ENCODE results near the gene OPRD1.
"Not testable (repeated sequence)": the region's sequence is repeated elsewhere in the genome, so short reads cannot be mapped to it uniquely, and the experiment has no call there.

The OPRD1 gene

DNA sequence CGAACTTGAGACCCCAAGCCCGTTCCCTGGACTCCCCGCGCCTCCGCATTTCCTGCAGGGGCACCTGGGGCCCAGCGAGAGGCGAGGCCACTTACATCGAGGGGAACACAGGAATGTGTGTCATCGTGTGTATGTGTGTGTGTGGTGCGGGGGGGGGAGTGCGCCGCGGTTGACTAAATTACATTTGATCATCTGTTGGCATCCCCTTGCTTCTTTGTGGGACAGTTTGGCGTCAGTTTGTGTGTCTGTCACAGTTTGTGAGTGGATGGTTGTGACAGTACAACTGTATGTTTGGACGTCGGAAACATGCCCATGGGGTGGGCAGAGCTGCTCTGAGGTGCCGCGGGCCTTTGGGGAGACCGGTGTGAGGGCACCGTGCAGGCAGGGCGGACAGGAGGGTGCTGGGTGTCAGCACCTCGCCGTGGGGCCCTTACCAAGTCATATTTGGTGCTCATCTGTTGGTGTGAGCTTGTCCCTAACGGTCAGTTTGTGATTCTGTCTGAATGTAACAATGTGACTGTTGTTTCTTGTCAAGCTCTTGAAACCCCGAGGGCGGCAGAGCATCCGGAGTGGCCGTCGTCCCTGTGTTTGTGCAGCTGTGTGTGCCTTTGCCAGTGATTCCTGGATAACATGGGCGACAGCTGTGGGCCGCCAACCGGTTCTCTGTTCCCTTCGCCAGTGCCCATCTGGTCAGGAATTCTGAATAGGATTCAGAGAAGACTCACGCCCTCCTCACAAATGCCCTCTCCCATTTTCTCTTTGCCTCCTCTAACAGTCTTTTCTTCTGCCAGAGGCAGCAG, 899 bp downstream of the OPRD1 start:
- Mint-ChIP-seq H3K9me3 (no peaks in the 10 kb centered on the region), H3K4me1 (ENCODE audit: low read depth) (peaks cover 5% of the 10 kb centered on the region), H3K4me3 (no peak overlapping the region), H3K27me3 (ENCODE audit: low read depth) (peaks cover 46% of the 10 kb centered on the region), H3K36me3 (ENCODE audit: low read depth) (no peaks in the 10 kb centered on the region), H3K27ac (no peak overlapping the region)
- no peak for DNase-seq (ENCODE audit: low spot score)

DNA sequence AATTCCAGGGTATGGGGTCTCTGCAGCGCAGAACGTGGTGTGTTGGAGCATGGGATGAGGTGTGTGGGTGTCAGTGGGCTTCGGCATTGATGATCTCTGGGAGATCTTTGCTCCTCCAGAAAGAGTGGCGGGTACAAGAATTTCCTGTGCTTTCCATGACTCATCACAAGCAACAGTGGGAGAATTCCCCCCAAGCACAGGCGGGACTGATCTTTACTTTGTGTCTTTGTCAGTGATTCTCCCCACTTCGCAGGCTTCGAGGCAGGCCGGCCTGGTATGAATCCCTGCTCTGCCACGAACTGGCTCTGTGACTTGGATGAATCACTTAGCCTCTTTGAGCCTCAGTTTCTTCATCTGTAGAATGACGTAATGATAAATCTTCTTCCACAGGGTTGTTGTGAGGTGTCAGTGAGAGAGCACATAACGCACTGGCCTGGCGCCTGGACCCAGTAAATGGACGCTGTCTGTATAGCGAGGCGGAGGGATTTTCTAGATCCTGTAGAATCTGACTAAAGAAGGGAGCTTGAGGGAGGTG, 2.0 kb downstream of the OPRD1 start:
- Mint-ChIP-seq H3K9me3 (no peaks in the 10 kb centered on the region), H3K27me3 (ENCODE audit: low read depth) (peaks cover 49% of the 10 kb centered on the region), H3K36me3 (ENCODE audit: low read depth) (no peaks in the 10 kb centered on the region), H3K4me1 (ENCODE audit: low read depth) (peaks cover 5% of the 10 kb centered on the region), H3K27ac (no peak overlapping the region), H3K4me3 (no peak overlapping the region)
- no peak for DNase-seq (ENCODE audit: low spot score)

DNA sequence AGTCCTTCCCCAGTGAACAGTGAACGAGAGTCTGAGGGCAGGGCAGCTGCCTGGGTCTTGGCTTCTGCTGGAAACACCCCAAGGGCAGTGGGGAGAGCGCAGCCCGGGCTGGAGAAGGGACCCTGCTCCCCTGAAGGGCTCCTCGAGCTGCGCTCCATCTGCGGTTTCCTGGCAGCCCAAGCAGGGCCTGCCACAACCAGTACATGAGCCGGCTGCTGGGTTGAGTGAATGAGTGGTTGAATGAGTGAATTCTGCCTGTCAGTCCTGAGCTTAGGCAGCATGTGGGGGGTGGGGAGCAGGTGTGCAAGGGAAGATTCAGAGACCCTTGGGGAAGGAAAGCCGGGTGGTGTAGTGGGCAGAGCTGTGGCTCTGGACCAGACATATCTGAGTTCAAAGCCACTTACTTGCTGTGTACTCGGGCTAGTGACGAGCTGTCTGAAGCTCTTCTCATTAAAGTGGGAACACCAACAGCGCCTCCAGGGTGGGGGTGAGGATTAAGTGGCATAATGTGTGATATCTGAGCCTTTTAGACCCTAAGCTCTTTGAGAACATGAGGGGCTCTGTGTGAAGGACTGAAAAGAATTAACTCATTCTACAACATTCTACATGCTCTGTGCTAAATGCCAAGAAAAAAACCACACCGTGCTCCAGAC, 3.7 kb downstream of the OPRD1 start:
- Mint-ChIP-seq H3K27me3 (ENCODE audit: low read depth) (peaks cover 41% of the 10 kb centered on the region), H3K9me3 (no peaks in the 10 kb centered on the region), H3K4me1 (ENCODE audit: low read depth) (peaks cover 5% of the 10 kb centered on the region), H3K36me3 (ENCODE audit: low read depth) (no peaks in the 10 kb centered on the region), H3K4me3 (no peak overlapping the region), H3K27ac (no peak overlapping the region)
- no peak for DNase-seq (ENCODE audit: low spot score)

DNA sequence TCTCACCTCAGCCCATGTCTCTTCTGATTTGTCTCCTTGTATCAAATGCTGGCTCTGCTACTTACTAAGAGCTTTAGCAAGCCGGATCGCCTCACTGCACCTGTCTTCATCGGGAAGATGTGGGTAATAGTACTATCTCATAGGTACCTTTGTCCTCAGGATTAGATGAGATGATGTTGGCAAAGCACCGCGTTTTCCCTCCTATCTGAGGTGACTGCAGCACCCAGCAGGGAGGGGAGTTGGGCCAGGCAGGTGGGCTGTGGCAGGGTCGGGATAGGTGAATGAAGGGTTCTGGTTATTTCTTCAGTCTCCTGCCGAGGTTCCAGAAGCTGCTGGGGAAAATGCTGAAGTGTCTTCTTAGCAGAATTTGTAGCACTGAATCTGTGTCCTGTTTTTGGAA, 5.2 kb downstream of the OPRD1 start:
- no peak overlapping the region for H3K4me3 Mint-ChIP-seq
- peaks cover 5% of the 10 kb centered on the region for H3K4me1 Mint-ChIP-seq (ENCODE audit: low read depth)
- no peaks in the 10 kb centered on the region for H3K9me3 Mint-ChIP-seq
- peaks cover 29% of the 10 kb centered on the region for H3K27me3 Mint-ChIP-seq (ENCODE audit: low read depth)
- DNase-seq (ENCODE audit: low spot score), result no peak
- H3K36me3 Mint-ChIP-seq (ENCODE audit: low read depth), result no peaks in the 10 kb centered on the region
- H3K27ac Mint-ChIP-seq, result no peak overlapping the region

DNA sequence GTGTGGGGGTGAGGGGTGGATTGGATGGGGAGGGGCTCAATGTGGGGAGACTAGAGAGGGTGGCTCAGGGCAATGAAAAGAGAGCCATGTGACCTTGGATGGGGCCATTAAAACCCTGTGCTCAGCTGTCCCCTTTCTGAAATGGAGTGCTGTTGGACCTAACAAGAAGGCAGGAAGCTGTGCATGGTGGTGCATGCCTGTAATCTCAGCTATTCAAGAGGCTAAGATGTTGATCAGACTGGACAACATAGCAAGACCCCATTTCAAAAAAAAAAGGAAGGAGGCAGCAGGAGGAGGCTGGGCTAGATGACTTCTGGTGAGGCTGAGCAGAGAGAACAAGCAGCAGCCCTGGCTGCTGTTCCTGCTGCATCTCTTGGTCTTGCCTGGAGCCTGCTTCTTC, 7.0 kb downstream of the OPRD1 start:
- Mint-ChIP-seq H3K9me3 (no peaks in the 10 kb centered on the region), H3K36me3 (ENCODE audit: low read depth) (no peaks in the 10 kb centered on the region), H3K4me3 (no peak overlapping the region), H3K27me3 (ENCODE audit: low read depth) (peaks cover 13% of the 10 kb centered on the region), H3K4me1 (ENCODE audit: low read depth) (peaks cover 5% of the 10 kb centered on the region), H3K27ac (no peak overlapping the region)
- no peak for DNase-seq (ENCODE audit: low spot score)

DNA sequence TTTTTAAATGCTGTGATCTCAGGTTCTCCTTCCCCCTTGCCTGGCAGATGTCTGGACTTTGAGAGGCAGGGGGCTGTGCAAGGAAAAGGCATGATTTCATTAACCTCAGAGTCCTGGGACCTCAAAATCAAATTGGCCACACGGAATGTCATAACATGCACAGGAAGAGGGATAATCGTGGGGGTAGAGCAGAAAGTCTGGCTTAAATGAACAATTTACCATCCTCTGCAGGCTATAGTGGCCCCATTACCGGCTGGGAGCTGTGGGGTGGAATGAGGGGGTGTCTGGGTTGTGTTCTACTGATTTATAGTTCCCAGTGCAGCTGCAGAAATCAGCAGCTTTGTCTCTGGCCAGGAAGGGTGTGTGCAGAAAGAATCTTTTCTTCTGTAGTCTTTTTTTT, 10.8 kb downstream of the OPRD1 start:
- DNase-seq (ENCODE audit: low spot score), result no peak
- Mint-ChIP-seq H3K4me3 (no peak overlapping the region), H3K36me3 (ENCODE audit: low read depth) (no peaks in the 10 kb centered on the region), H3K9me3 (no peaks in the 10 kb centered on the region), H3K4me1 (ENCODE audit: low read depth) (no peaks in the 10 kb centered on the region), H3K27ac (no peak overlapping the region), H3K27me3 (ENCODE audit: low read depth) (peaks cover 5% of the 10 kb centered on the region)

DNA sequence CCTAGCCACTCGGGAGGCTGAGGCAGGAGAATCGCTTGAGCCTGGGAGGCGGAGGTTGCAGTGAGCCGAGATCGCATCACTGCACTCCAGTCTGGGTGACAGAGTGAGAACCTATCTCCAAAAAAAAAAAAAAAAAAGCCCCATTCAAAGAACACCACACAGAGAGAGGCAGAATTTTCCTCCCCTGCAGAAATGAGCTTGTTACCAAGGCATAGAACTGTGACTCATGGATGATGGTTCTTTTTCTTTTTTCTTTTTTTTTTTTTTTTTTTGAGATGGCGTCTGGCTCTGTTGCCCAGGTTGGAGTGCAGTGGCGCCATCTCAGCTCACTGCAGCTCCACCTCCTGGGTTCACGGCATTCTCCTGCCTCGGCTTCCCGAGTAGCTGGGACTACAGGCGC, 12.1 kb downstream of the OPRD1 start:
- not testable (repeated sequence) for H3K4me1 Mint-ChIP-seq (ENCODE audit: low read depth); H3K27me3 Mint-ChIP-seq (ENCODE audit: low read depth); H3K9me3 Mint-ChIP-seq; H3K36me3 Mint-ChIP-seq (ENCODE audit: low read depth); H3K27ac Mint-ChIP-seq; H3K4me3 Mint-ChIP-seq; DNase-seq (ENCODE audit: low spot score)

DNA sequence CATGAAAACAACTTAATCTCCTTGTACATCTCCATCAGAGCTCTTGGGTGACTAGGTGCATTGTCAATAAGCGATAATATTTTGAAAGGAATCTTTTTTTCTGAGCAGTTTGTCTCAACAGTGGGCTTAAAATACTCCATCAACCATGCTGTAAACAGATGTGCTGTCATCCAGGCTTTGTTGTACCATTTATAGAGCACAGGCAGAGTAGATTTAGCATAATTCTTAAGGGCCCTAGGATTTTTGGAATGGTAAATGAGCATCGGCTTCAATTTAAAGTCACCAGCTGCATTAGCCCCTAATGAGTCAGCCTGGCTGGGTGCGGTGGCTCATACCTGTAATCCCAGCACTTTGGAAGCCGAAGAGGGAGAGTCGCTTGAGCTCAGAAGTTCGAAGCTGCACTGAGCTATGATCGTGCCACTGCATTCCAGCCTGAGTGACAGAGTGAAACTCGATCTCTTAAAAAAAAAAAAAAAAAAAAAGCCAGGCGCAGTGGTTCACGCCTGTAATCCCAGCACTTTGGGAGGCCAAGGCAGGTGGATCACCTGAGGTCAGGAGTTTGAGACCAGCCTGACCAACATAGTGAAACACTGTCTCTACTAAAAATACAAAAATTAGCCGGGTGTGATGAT, 16.4 kb downstream of the OPRD1 start:
- H3K4me3 Mint-ChIP-seq; H3K27me3 Mint-ChIP-seq (ENCODE audit: low read depth); H3K9me3 Mint-ChIP-seq; H3K4me1 Mint-ChIP-seq (ENCODE audit: low read depth); H3K27ac Mint-ChIP-seq; DNase-seq (ENCODE audit: low spot score); H3K36me3 Mint-ChIP-seq (ENCODE audit: low read depth): not testable (repeated sequence)

DNA sequence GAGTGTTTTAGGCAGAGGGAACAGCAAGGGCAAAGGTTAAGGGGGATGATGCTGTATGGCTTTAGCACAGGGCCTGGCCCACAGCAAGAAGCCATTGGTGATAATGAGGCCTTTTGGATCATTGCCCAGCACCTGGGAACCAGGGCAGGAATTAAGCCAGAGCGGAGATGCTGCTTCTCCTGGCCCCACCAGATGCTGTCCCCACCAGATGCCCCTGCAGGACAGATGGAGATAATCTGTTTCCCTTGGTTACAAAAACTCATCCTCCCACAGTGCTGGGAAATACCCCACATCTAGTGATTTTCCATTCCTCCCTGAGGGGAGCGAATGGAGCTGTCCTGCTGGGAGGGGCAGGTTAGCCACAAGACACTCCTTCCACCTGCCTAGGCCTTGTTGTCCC, 18.8 kb downstream of the OPRD1 start:
- H3K9me3 Mint-ChIP-seq, result no peaks in the 10 kb centered on the region
- peaks cover 8% of the 10 kb centered on the region for H3K27me3 Mint-ChIP-seq (ENCODE audit: low read depth)
- no peaks in the 10 kb centered on the region for H3K4me1 Mint-ChIP-seq (ENCODE audit: low read depth)
- no peak for DNase-seq (ENCODE audit: low spot score)
- H3K27ac Mint-ChIP-seq, result no peak overlapping the region
- no peaks in the 10 kb centered on the region for H3K36me3 Mint-ChIP-seq (ENCODE audit: low read depth)
- H3K4me3 Mint-ChIP-seq, result no peak overlapping the region

DNA sequence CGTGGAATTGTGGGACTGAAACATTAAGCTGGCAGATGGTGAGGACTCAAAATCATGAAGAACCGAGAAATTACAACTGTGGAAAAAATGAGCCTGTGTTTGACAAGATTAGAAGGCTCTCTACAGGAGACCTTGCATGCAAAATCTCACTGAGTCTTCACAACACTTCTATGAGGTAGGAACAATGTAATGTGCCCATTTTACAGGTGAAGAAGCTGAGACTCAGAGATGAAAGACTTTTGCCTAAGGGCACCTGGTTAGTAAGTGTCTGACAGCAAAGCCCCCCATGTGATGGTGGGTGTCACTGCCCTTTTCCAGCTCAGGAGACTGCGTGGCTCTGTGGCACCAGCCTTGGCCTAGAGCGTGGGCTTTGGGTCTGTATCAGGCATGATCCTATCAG, 21.0 kb downstream of the OPRD1 start:
- Mint-ChIP-seq H3K4me3 (no peak overlapping the region), H3K27me3 (ENCODE audit: low read depth) (peaks cover 5% of the 10 kb centered on the region), H3K4me1 (ENCODE audit: low read depth) (no peaks in the 10 kb centered on the region), H3K9me3 (no peaks in the 10 kb centered on the region), H3K27ac (no peak overlapping the region), H3K36me3 (ENCODE audit: low read depth) (no peaks in the 10 kb centered on the region)
- DNase-seq (ENCODE audit: low spot score), result no peak

DNA sequence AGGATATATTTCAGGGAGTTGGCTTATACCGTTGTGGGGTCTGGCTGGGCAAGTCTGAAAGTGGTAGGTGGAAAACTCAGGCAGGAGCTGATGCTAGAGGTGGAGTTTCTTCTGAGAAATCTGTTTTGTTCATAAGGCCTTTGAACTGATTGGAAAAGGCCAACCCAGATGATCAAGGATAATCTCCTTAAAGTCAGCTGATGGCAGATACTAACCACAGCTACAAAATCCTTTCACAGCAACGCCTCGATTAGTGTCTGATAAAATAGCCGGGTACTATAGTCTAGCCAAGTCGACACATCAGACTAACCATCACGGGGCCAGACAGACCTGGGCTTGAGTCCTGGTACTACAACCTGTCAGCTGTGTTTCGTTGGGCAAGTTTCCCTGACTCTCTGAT, 21.4 kb downstream of the OPRD1 start:
- DNase-seq (ENCODE audit: low spot score), result no peak
- Mint-ChIP-seq H3K9me3 (no peaks in the 10 kb centered on the region), H3K36me3 (ENCODE audit: low read depth) (no peaks in the 10 kb centered on the region), H3K4me1 (ENCODE audit: low read depth) (no peaks in the 10 kb centered on the region), H3K4me3 (no peak overlapping the region), H3K27me3 (ENCODE audit: low read depth) (peaks cover 4% of the 10 kb centered on the region), H3K27ac (no peak overlapping the region)

DNA sequence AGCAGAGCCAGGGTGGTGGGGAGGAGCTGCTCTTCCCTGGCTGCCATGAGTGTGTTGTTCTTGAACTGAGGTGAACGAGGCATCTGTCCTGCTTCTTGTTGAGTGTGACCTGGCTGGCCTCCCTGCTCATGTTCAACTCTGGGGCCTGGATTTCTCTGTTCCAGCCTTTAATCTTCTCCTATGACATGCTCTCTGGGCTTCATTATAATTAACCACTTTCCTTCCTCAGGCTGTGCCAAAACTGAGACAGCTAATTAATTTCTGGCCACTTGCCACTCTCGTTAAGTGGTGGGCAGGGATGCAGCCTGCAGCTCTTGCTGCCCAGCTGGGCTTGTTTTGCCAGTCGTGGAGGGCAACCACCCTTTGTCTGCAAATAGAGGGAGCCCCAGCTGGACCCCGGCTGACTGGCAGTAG, 23.3 kb downstream of the OPRD1 start:
- no peaks in the 10 kb centered on the region for H3K36me3 Mint-ChIP-seq (ENCODE audit: low read depth)
- H3K4me1 Mint-ChIP-seq (ENCODE audit: low read depth), result no peaks in the 10 kb centered on the region
- peaks cover 16% of the 10 kb centered on the region for H3K27me3 Mint-ChIP-seq (ENCODE audit: low read depth)
- H3K27ac Mint-ChIP-seq, result no peak overlapping the region
- H3K9me3 Mint-ChIP-seq, result no peaks in the 10 kb centered on the region
- DNase-seq (ENCODE audit: low spot score), result no peak
- H3K4me3 Mint-ChIP-seq, result no peak overlapping the region

DNA sequence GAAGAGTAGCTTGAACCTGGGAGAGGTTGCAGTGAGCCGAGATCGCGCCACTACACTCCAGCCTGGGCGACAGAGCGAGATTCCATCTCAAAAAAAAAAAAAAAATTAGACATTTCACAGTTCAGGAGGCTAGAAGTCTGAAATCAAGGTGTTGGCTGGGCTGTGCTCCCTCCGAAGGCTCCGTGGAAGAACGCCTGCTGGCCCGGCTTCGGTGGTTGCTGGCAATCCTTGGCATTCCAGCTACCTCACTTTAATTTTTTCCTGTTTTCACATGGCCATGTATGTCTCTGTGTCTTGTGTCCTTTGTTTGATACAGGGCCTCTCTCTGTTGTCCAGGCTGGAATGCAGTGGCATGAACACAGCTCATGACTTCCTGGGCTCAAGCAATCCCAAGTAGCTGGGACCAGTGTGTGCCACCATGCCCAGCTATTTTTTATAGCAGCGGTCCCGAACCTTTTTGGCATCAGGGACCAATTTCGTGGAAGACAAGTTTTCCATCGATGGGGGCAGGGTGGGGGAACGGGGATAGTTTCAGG, 24.5 kb downstream of the OPRD1 start:
- peaks cover 16% of the 10 kb centered on the region for H3K27me3 Mint-ChIP-seq (ENCODE audit: low read depth)
- no peaks in the 10 kb centered on the region for H3K9me3 Mint-ChIP-seq
- H3K36me3 Mint-ChIP-seq (ENCODE audit: low read depth), result no peaks in the 10 kb centered on the region
- no peaks in the 10 kb centered on the region for H3K4me1 Mint-ChIP-seq (ENCODE audit: low read depth)
- no peak overlapping the region for H3K4me3 Mint-ChIP-seq
- no peak overlapping the region for H3K27ac Mint-ChIP-seq
- DNase-seq (ENCODE audit: low spot score), result no peak

DNA sequence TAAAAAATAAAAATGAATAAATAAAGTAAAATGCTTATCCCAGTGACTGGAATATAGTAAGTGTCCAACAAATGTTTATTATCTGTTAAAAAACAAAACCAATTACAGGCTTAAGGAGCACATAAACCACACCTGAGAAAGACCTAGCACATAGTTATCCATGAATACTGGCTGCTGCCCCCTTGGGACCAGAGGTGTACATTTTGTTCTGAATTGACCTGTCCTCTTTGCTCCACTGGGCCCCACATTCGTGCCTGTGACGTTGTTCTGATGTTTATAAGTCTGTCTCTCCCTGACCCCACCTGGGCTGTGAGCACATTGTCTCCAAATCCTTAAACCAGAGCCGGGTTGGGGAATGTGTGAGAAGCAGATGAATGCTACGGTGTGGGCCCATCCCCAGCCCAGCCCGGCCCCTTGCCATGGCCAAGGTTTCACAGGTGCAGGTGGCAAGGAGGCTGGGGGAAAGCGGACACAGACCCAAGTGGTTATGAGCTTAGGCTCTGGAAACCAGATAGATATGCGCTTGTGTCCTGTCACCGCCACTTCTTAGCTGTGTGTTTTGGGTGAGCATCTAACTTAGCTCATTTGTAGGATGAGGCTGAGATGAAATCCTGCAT, 29.1 kb downstream of the OPRD1 start:
- H3K27ac Mint-ChIP-seq, result no peak overlapping the region
- peaks cover 16% of the 10 kb centered on the region for H3K27me3 Mint-ChIP-seq (ENCODE audit: low read depth)
- no peaks in the 10 kb centered on the region for H3K9me3 Mint-ChIP-seq
- no peak overlapping the region for H3K4me3 Mint-ChIP-seq
- DNase-seq (ENCODE audit: low spot score), result no peak
- peaks cover 5% of the 10 kb centered on the region for H3K4me1 Mint-ChIP-seq (ENCODE audit: low read depth)
- H3K36me3 Mint-ChIP-seq (ENCODE audit: low read depth), result no peaks in the 10 kb centered on the region

All from T-helper 2 cell treated with Interferon-gamma antibody and Interleukin-4, amounts not matched to agents 5 μg/mL and 100 μg/mL, for 36 hours (primary cell).